Skeletal muscle cell (primary cell): ENCODE data around the gene PTPRF.
"Not testable (repeated sequence)": the region's sequence is repeated elsewhere in the genome, so short reads cannot be mapped to it uniquely, and the experiment has no call there.

ENCODE experiments used
- DNase-seq: peaks from one replicate; pipeline ENCODE4 v3.0.0-alpha.2; 2010; ENCODE audit warnings: low read depth
- H3K4me3 ChIP-seq: 2 replicates; pipeline ENCODE4 v1.5.1; 2011; ENCODE audit warnings: low read depth, mild to moderate bottlenecking, control low read depth, low read length, moderate library complexity

Gene PTPRF

DNA sequence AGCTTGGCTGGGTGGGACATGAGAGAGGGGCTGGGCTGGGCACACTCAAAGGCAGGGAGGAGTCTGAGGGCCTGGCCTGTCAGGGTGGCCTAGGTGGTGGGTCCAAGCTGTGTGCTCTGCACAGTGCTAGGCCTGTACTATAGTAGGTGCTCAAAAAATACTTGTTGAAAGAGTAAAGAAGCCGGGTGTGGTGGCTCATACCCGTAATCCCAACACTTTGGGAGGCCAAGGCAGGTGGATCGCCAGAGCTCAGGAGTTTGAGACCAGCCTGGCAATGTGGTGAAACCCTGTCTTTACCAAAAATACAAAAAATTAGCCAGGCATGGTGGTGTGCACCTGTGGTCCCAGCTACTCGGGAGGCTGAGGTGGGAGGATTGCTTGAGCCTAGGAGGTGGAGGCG, 18.7 kb downstream of the PTPRF start:
- not testable (repeated sequence) for DNase-seq, H3K4me3 ChIP-seq

DNA sequence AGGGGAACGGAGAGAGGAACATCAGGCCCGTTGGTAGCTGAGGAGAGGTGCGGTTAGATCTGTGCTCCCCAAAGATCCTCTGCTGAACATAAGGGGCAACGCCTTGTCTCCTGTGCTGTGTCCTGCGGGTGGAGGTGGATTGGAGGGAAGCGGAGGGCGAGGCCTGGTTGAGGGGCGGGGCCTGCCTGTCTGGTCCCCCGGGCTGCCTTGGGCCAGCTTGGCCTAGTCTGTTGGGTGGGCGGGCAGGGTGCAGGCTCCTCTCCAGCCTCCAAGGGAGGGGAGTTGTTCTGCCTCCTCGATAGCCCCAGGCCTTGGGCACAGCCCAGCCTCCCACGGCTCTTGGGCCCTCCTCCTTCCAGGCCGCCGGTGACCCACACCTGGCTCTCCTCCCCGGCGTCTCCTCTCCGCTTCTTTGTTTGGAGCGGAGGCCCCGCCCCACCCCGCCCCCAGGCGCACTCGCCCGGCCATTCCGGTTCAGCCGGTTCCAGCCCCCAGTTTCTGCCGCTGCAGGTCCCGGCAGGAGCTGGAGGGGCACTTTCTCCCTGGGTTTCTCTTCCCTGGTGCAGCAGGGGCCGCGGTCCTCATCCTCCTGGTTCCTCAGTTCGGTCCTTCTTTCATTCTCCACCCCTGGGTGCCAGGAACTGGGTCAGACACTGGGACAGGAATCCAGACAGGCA, 19.4 kb downstream of the PTPRF start:
- no peak for DNase-seq
- H3K4me3 ChIP-seq: no peak overlapping the region

DNA sequence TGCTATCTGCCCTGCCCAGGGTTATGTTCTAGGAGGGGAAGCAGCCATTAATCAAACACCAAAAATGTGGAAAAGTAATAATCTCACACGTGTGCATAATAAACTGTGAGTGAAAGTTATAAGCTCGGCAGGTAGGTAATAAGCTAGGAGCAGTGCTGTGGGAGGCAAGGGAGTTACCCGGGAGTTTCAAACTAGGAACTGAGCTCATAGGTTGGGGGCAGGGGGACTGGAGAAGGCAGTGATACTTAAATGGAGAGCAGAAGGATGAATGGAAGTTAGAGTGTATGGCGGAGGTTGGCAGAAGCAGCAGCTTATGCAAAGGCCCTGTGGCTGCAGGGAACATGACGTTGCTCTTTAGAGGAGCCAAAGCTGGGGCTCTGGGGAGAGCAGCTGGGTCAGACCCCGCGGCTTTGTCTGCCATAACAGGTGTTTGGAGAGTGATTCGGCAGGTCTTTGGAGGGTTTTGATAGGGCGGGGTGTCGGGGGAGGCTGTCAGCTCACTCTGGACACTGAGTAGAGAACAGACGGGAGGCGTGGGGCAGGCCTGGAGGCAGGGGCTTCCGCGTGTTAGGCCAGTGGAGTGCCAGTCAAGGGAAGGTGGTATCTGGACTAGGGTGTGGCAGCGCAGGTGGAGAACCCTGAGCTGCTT, 20.0 kb downstream of the PTPRF start:
- no peak overlapping the region for H3K4me3 ChIP-seq
- no peak for DNase-seq

DNA sequence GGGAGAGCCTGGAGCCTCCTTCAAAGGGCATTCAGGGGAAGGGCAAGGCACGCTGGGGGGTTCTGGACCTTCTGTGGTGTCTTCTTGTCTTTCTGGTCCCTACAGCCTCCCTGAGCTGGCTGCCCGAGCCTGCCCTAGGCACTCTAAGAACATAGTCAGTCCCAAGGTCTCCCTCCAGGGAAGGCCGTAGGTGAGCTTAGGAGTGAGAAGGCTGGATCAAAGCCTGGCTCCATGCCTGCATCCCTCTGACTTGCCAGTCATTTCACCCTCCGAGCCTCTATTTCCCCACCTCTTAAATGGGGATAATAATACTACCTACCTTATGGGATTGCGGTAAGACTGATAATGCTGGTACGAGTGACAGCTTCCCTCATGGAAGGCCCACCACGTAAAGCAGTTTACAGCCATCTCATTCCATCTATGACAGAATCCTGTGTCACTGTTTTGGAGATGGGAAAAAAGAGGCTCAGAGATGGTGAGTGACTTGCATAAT, 20.8 kb downstream of the PTPRF start:
- H3K4me3 ChIP-seq: no peak overlapping the region
- DNase-seq: no peak

DNA sequence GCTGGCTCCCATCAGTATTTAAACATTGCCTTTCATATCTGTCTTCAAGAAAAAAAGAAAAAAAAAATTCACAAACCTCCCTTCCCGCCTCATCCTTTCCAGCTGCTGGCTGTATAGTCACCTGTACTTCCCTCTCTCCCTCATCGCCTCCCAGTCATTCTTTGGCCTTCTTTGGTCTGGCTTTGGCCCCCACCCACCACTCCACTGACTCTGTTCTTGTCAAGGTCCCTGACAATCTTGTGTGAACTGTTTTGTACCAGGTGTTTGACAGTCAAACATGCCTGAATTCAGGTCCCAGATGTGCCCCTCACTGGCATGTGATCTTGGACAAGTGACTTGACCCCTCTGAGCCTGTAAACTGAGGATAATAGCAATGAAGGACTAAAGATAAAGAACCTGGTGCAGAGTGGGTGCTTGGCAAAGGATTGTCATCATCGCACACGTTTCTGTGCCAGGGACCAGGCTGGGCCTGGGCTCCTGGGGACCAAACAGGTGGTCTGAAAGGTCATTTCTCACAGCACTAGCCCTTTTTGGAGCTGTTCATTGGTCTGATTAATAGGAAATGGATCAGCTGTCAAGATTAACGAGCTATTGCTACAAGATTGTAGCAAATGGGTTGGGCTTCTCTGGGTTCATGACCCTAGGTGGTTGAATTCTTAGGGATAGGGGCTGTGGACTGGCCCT, 21.5 kb downstream of the PTPRF start:
- DNase-seq: no peak

GRCh38 chr1:43552813-43553212, 22.1 kb downstream of the PTPRF start:
- H3K4me3 ChIP-seq: no peak overlapping the region
- DNase-seq: no peak

More for the DNA sequence above, 21.5 kb downstream of the PTPRF start:
- no peak overlapping the region for H3K4me3 ChIP-seq

DNA sequence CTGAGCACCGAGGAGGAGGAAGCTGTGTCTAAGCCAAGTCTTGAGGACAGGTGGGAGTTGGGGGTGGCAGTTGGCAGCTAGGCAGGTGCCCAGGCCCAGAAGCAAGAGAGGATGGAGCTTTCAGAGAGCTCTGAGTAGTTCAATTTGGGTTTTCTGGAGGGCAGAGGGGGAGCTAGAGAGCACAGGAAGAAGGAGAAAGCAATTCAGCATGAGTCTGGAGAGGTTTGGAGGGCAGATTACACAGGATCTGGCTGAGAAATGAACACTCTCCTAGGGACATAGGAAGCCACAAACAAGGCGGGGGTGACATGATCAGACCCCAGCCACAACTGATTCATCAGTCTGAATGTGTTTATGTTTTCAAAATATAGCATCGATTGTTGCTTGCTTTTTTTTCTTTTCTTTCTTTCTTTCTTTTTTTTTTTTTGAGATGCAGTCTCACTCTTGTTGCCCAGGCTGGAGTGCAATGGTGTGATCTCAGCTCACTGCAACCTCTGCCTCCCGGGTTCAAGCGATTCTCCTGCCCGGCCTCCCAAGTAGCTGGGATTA, 23.8 kb downstream of the PTPRF start:
- DNase-seq: peak; percentile 16
- H3K4me3 ChIP-seq: no peak overlapping the region

- no peak for DNase-seq
- H3K4me3 ChIP-seq: no peak overlapping the region
Observed at GRCh38 chr1:43556782-43557181, 26.1 kb downstream of the PTPRF start.

DNA sequence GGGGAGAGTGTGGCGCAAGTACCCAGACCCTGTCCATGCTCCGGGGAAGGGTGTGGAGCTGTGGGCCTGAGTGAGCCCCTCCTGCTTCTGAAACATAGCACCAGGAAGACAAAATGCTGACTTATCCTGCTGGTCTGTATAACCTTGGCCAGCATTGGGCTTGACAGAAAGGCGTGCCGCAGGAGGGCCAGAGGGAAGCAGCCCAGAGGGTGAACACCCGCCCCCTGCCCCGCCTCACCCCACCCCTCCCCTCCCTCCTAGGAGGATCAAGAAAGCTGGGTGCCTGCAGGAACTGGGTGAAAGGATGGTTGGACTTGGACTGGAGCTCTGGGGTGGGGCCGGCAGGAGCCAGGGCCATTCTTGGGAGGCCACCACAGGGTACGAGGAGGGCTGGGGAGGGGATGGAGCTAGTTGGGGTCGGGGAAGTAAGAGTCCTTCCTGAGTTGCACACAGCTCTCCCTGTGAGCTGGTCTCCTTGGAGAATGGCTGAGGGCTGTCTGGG, 27.1 kb downstream of the PTPRF start:
- no peak overlapping the region for H3K4me3 ChIP-seq
- DNase-seq: no peak

- H3K4me3 ChIP-seq: no peak overlapping the region
- no peak for DNase-seq
Observed at GRCh38 chr1:43558346-43558841, 27.7 kb downstream of the PTPRF start.

DNA sequence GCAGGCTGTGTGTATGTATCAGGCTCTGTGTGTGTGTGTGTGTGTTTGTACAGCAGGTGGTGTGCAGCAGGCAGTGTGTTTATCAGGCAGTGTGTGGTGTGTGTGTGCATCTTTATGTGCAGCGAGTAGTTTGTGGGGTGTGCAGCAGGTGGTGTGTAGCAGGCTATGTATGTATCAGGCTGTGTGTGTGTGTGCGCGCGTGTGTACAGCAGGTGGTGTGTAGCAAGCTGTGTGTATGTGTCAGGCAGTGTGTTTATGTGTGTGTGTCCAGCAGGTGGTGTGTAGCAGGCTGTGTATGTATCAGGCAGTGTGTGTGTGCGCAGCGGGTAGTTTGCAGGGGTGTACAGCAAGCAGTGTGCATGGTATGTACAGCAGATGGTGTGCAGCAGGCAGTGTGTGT, 29.0 kb downstream of the PTPRF start:
- no peak for DNase-seq

DNA sequence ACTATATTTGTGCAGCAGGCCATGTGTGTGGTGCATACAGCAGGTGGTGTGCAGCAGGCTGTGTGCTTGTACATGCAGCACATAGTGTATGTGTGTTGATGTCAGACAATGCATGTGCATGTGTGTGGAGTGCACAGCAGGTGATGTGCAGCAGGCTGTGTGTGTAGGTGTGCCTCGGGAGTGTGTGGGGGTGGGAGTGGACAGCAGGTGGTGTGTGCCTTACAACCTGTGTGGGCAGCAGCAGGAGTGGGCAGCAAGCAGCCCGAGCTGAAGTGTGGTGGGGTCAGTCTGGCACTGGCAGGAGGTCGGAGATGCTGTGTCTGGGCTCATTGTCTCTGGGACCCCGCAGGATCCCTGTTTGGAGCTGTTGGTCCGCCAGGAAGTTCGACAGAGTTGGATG, 29.6 kb downstream of the PTPRF start:
- H3K4me3 ChIP-seq: no peak overlapping the region
- no peak for DNase-seq

More for the DNA sequence above, 29.0 kb downstream of the PTPRF start:
- H3K4me3 ChIP-seq: no peak overlapping the region

- no peak for DNase-seq
- no peak overlapping the region for H3K4me3 ChIP-seq
Observed at GRCh38 chr1:43563876-43564539, 33.3 kb downstream of the PTPRF start.

GRCh38 chr1:43564551-43565348, 34.1 kb downstream of the PTPRF start:
- no peak for DNase-seq
- H3K4me3 ChIP-seq: no peak overlapping the region

DNA sequence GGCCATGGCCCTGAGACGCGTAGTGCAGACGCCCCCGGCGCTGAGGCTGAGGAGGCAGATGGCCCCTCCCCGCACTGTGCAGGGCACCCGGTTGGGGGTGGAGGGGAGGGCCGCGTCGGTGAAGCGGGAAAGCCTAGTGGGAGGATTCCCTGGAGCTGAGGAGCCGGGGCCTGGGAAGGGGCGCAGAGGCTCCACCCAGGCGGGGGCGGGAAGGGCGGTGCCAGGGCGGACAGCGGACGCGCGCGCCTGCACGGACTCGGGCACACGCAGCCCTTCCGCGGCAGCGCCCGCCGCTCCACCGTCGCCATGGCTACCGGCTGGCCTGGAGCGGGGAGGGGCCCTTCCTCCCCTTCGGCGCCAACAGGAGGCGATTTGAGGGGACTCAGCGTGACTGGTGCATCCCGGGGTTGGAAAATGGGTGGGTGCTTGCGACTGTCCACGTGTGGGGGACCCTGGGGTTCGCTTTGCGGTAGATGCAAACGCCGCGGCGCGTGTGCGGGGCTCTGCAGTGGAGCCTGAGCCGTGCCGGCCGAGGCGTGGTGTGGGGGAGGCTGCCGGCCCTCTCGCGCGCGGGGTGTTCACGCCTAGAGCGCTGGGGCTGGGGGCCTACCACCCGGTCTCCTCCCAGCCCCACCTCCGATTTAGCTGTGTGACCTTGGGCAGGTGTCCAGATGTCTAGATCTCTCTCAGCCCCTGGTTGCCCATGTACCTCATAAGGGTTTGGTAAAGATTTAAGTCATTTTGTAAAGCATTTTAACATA, 35.1 kb downstream of the PTPRF start:
- DNase-seq: no peak
- peak overlapping the region; percentile 50 for H3K4me3 ChIP-seq

- no peak for DNase-seq
- H3K4me3 ChIP-seq: peak overlapping the region; percentile 50
Observed at GRCh38 chr1:43566382-43567044, 35.8 kb downstream of the PTPRF start.

DNA sequence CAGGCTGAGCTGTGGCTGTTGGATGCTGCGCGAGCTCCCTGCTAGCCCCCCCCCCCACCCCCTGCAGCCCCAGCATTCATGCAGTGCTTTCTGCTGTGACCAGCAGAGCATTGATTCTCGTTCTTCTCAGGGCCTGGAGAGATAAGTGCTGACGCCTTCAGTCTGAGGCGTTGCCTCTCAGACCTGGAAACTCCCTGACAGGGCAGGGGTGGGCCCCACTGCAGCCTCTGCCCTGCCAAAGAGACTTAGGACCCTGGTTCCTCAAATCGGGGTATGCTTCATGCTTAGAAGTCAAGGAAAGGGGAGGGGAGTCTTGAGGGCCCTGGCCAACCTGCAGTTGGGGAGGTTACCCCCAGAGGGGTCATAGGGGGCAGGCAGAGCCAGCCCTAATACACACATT, 38.5 kb downstream of the PTPRF start:
- H3K4me3 ChIP-seq: no peak overlapping the region
- no peak for DNase-seq
